CD4-positive, alpha-beta T cell (primary cell): ENCODE measurements around the gene SUPT3H. TPM values are rescaled to one million over a fixed set of nuclear protein-coding genes. Genes with fewer than 3 reads are reported as not detected.

Experiments
- ATAC-seq: fragments of 200-7000 bp; cut with Tn5 transposase; one replicate; pipeline ENCODE4 v1.10.0; 2022; ENCODE audit warnings: mild to moderate bottlenecking; ENCODE audit not compliant: poor library complexity
- CTCF ChIA-PET: fragments of 350-600 bp; sonication (Branson Sonifier 250); formaldehyde crosslinking; loops from one replicate; lab custom pipeline; 2021; ENCODE audit warnings: antibody characterized with exemption, inconsistent platforms; lab: Charles Lee
- POLR2A ChIA-PET: fragments of 350-600 bp; sonication (Branson Sonifier 250); formaldehyde crosslinking; loops from one replicate; lab custom pipeline; 2021; ENCODE audit warnings: antibody characterized with exemption, inconsistent platforms; lab: Charles Lee
- DNase-seq, 14 experiments: peaks; one replicate each; pipeline ENCODE4 v3.0.0-alpha.2; 2013 to 2020; ENCODE audit warnings: mixed read lengths in 2 of 14
- H3K27ac ChIP-seq, 2 donors: one replicate each; pipeline versions ENCODE4 v1.5.1 to v1.7.0; 2013; ENCODE audit warnings: low read length in 2 of 2, low read depth in 1 of 2, mild to moderate bottlenecking in 1 of 2
- H3K27me3 ChIP-seq, 2 experiments: 1 replicate in 1 of 2; 2 replicates in 1 of 2; pipeline versions ENCODE4 v1.6.1 to v1.7.0; 2013; ENCODE audit warnings: low read length in 2 of 2, control low read depth in 1 of 2, mild to moderate bottlenecking in 1 of 2, moderate library complexity in 1 of 2; ENCODE audit not compliant: insufficient read depth in 2 of 2, control insufficient read depth in 1 of 2
- H3K36me3 ChIP-seq: one replicate; pipeline ENCODE4 v1.6.1; 2013; ENCODE audit warnings: low read length, control low read depth; ENCODE audit not compliant: insufficient read depth
- H3K4me1 ChIP-seq: one replicate; pipeline ENCODE4 v1.6.1; 2013; ENCODE audit warnings: low read length, control low read depth; ENCODE audit not compliant: insufficient read depth
- H3K4me3 ChIP-seq: one replicate; pipeline ENCODE4 v1.5.1; 2013; ENCODE audit warnings: mild to moderate bottlenecking, low read length, moderate library complexity
- H3K9me3 ChIP-seq, 2 experiments: 1 replicate in 1 of 2; 2 replicates in 1 of 2; pipeline versions ENCODE4 v1.6.1 to v1.7.0; 2013; ENCODE audit warnings: low read length in 2 of 2, mild to moderate bottlenecking in 2 of 2, control low read depth in 1 of 2, moderate library complexity in 1 of 2; ENCODE audit not compliant: control insufficient read depth in 1 of 2, insufficient read depth in 1 of 2
- H3K27ac Mint-ChIP-seq: one replicate; pipeline ENCODE4 v1.8.0; 2020; ENCODE audit warnings: mixed read lengths
- H3K27me3 Mint-ChIP-seq: one replicate; pipeline ENCODE4 v1.8.0; 2021; ENCODE audit warnings: mixed read lengths
- H3K36me3 Mint-ChIP-seq: one replicate; pipeline ENCODE4 v1.8.0; 2021; ENCODE audit warnings: low read depth, mixed read lengths
- H3K4me1 Mint-ChIP-seq: one replicate; pipeline ENCODE4 v1.8.0; 2021; ENCODE audit warnings: low read depth, mixed read lengths
- H3K4me3 Mint-ChIP-seq: one replicate; pipeline ENCODE4 v1.8.0; 2020; ENCODE audit warnings: mild to moderate bottlenecking, mixed read lengths
- H3K9me3 Mint-ChIP-seq: one replicate; pipeline ENCODE4 v1.8.0; 2020; ENCODE audit warnings: mixed read lengths
- intact Hi-C, 2 experiments: fragments of 100-400 bp; cut with DNase I in 1 of 2; cut with micrococcal nuclease in 1 of 2; formaldehyde crosslinking; loops; one replicate each; pipeline versions ENCODE4 v1.15.1 to v1.9.0; 2023 to 2025; cut with DNase I, micrococcal nuclease
- total RNA-seq, 174 experiments: library from RNA in 2 of 174; stranded (reverse) in 2 of 174; gene quantifications; one replicate each; pipeline ENCODE4 v1.2.3 and lab custom pipeline; 2021 to 2026
- TF ChIP-seq, protein P1 (sequence below): fragments of 200-600 bp; IDR thresholded peaks from one replicate; pipeline ENCODE4 v1.8.0; 2022; ENCODE audit warnings: antibody characterized with exemption, mild to moderate bottlenecking

Gene SUPT3H
- total RNA-seq, 2 experiments from 2014 or later: 8.9 to 10.5 TPM

GRCh38 chr6:45012687-45013086 lies 365.0 kb downstream of the SUPT3H start:
- Mint-ChIP-seq H3K27ac (no peak overlapping the region), H3K36me3 (peaks cover 39% of the 10 kb centered on the region), H3K9me3 (peaks cover 9% of the 10 kb centered on the region), H3K4me3 (no peak overlapping the region), H3K4me1 (peaks cover 4% of the 10 kb centered on the region), H3K27me3 (no peaks in the 10 kb centered on the region)
- TF ChIP-seq, protein P1, sequence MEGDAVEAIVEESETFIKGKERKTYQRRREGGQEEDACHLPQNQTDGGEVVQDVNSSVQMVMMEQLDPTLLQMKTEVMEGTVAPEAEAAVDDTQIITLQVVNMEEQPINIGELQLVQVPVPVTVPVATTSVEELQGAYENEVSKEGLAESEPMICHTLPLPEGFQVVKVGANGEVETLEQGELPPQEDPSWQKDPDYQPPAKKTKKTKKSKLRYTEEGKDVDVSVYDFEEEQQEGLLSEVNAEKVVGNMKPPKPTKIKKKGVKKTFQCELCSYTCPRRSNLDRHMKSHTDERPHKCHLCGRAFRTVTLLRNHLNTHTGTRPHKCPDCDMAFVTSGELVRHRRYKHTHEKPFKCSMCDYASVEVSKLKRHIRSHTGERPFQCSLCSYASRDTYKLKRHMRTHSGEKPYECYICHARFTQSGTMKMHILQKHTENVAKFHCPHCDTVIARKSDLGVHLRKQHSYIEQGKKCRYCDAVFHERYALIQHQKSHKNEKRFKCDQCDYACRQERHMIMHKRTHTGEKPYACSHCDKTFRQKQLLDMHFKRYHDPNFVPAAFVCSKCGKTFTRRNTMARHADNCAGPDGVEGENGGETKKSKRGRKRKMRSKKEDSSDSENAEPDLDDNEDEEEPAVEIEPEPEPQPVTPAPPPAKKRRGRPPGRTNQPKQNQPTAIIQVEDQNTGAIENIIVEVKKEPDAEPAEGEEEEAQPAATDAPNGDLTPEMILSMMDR: no peak
- POLR2A ChIA-PET: no interaction called here
- DNase-seq: no peak
- no peak for ATAC-seq
- no peak overlapping the region for H3K4me3 ChIP-seq
- H3K36me3 ChIP-seq: no peaks in the 10 kb centered on the region
- H3K9me3 ChIP-seq: peaks cover 0 to 7% of the 10 kb centered on the region in 2 experiments
- CTCF ChIA-PET: no interaction called here
- intact Hi-C loops: no loop called here
- no peaks in the 10 kb centered on the region for H3K4me1 ChIP-seq
- no peak overlapping the region for H3K27ac ChIP-seq
- no peaks in the 10 kb centered on the region for H3K27me3 ChIP-seq

- POLR2A ChIA-PET: no interaction called here
- Mint-ChIP-seq H3K4me3 (no peak overlapping the region), H3K36me3 (peaks cover 38% of the 10 kb centered on the region), H3K27ac (no peak overlapping the region), H3K9me3 (peaks cover 9% of the 10 kb centered on the region), H3K4me1 (peaks cover 4% of the 10 kb centered on the region), H3K27me3 (no peaks in the 10 kb centered on the region)
- CTCF ChIA-PET: no interaction called here
- H3K9me3 ChIP-seq: peaks cover 0 to 7% of the 10 kb centered on the region in 2 experiments
- no peaks in the 10 kb centered on the region for H3K36me3 ChIP-seq
- intact Hi-C loops: no loop called here
- TF ChIP-seq, protein P1: no peak
- no peak overlapping the region for H3K27ac ChIP-seq
- no peak overlapping the region for H3K4me3 ChIP-seq
- H3K27me3 ChIP-seq: no peaks in the 10 kb centered on the region
- no peaks in the 10 kb centered on the region for H3K4me1 ChIP-seq
- no peak for DNase-seq
- no peak for ATAC-seq
These were observed 368.2 kb downstream of the SUPT3H start for GRCh38 chr6:45009576-45009975.

GRCh38 chr6:45006893-45007292 lies 370.8 kb downstream of the SUPT3H start:
- Histone ChIP-seq H3K9me3 (peaks cover 0 to 3% of the 10 kb centered on the region in 2 experiments), H3K36me3 (no peaks in the 10 kb centered on the region), H3K27ac (no peak overlapping the region), H3K4me3 (no peak overlapping the region), H3K4me1 (no peaks in the 10 kb centered on the region), H3K27me3 (no peaks in the 10 kb centered on the region)
- no peak for DNase-seq
- TF ChIP-seq, protein P1: no peak
- Mint-ChIP-seq H3K4me1 (peaks cover 20% of the 10 kb centered on the region), H3K27me3 (no peaks in the 10 kb centered on the region), H3K9me3 (peaks cover 8% of the 10 kb centered on the region), H3K27ac (no peak overlapping the region), H3K36me3 (peaks cover 11% of the 10 kb centered on the region), H3K4me3 (no peak overlapping the region)
- intact Hi-C loops: no loop called here
- POLR2A ChIA-PET: no interaction called here
- CTCF ChIA-PET: interaction anchor here (0.7 to 1.8 kb wide), 2 partner anchors 180 to 708 kb away, joined by 3 to 4 read pairs; no protein-coding TSS in a partner anchor
- ATAC-seq: no peak
